Esophagus (tissue), 2 donors: ENCODE results near the gene CNOT4. TPM values are rescaled to one million over a fixed set of nuclear protein-coding genes. Genes with fewer than 3 reads are reported as not detected.
"Not testable (repeated sequence)": the region's sequence is repeated elsewhere in the genome, so short reads cannot be mapped to it uniquely, and the experiment has no call there.

Source experiments
- H3K27ac ChIP-seq, 2 donors: one replicate each; pipeline ENCODE4 v1.5.1; 2013; ENCODE audit warnings: low read depth in 2 of 2, mild to moderate bottlenecking in 2 of 2, inconsistent platforms in 1 of 2, low read length in 1 of 2, moderate library complexity in 1 of 2
- H3K27me3 ChIP-seq, 2 donors: one replicate each; pipeline ENCODE4 v1.6.1; 2013; ENCODE audit warnings: low read length in 2 of 2, control low read depth in 1 of 2, mild to moderate bottlenecking in 1 of 2; ENCODE audit not compliant: insufficient read depth in 2 of 2, control insufficient read depth in 1 of 2
- H3K36me3 ChIP-seq, 2 donors: one replicate each; pipeline ENCODE4 v1.6.1; 2013; ENCODE audit warnings: low read length in 1 of 2; ENCODE audit not compliant: control insufficient read depth in 2 of 2, insufficient read depth in 2 of 2
- H3K4me1 ChIP-seq, 2 donors: one replicate each; pipeline ENCODE4 v1.6.1; 2013; ENCODE audit warnings: low read length in 1 of 2; ENCODE audit not compliant: control insufficient read depth in 2 of 2, insufficient read depth in 2 of 2
- H3K4me3 ChIP-seq, 2 donors: one replicate each; pipeline ENCODE4 v1.5.1; 2013; ENCODE audit warnings: low read length in 2 of 2, mild to moderate bottlenecking in 2 of 2, low read depth in 1 of 2, moderate library complexity in 1 of 2
- H3K9me3 ChIP-seq, 2 donors: one replicate each; pipeline ENCODE4 v1.6.1; 2013; ENCODE audit warnings: mild to moderate bottlenecking in 2 of 2, low read depth in 1 of 2, low read length in 1 of 2, moderate library complexity in 1 of 2; ENCODE audit not compliant: control insufficient read depth in 2 of 2, insufficient read depth in 1 of 2
- WGBS, 2 donors: extraction: QIAGEN DNeasy Blood & Tissue Kit; methylation state at CpG; one replicate each; pipeline ENCODE4 v1.1.7; 2013; 5-methylcytosine and 5-hydroxymethylcytosine counted together
- polyA plus RNA-seq, 2 donors: library from polyadenylated mRNA; stranded (reverse); fragments of 200-250 nt; gene quantifications; one replicate each; pipeline ENCODE4 v1.2.3, GENCODE V29; 2013
- donor health status: healthy with polysubstance abuse.
- donor health status: Bipolar disorder and iron deficiency.

Gene CNOT4
- polyA plus RNA-seq, 2 donors, result 5.2 to 6.9 TPM

DNA sequence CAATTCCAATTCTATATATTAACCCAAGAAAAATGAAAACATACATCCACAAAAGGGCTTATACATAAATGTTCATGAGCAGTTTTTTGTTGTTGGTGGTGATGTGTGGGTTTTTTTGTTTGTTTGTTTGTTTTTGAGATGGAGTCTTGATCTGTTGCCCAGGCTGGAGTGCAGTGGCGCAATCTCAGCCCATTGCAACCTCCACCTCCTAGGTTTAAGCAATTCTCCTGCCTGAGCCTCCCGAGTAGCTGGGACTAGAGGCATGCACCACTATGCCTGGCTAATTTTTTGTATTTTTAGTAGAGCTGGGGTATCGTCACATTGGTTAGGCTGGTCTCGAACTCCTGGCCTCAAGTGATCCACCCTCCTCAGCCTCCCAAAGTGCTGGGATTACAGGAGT lies 40.2 kb downstream of the CNOT4 start:
- not testable (repeated sequence) for H3K4me1 ChIP-seq, H3K36me3 ChIP-seq, H3K27ac ChIP-seq, H3K27me3 ChIP-seq, H3K4me3 ChIP-seq, H3K9me3 ChIP-seq
- 95 to 98% methylated on average over 4 of the region's 4 CpGs for WGBS, 2 donors

DNA sequence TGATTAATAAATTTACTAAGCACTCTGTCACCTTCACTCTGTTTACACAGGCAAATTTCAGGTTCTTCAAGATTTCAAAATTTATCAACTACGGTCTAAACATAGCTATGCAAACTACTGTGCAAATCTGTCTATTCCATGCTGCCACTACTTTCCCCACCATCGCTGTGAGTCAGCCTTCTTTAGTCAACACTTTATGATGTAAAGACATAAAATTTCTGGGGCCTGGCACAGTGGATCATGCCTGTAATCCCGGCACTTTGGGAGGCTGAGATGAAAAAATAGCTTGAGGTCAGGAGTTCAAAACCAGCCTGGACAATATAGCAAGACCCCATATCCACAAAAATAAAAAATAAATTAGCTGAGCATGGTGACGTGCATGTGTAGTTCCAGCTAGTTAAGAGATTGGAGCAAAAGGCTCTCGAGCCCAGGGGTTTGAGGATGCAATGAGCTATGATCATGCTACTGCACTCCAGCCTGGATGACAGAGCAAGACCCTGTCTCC lies 42.6 kb downstream of the CNOT4 start:
- no peak overlapping the region for H3K27ac ChIP-seq
- H3K36me3 ChIP-seq, result no peaks in the 10 kb centered on the region
- H3K27me3 ChIP-seq, result no peaks in the 10 kb centered on the region
- 73 to 75% methylated on average over 5 of the region's 5 CpGs for WGBS, 2 donors
- no peaks in the 10 kb centered on the region for H3K9me3 ChIP-seq
- no peaks in the 10 kb centered on the region for H3K4me1 ChIP-seq
- H3K4me3 ChIP-seq, result no peak overlapping the region

GRCh38 chr7:135466442-135467206 lies 43.3 kb downstream of the CNOT4 start:
- H3K27ac ChIP-seq, result no peak overlapping the region
- H3K9me3 ChIP-seq, result no peaks in the 10 kb centered on the region
- no peaks in the 10 kb centered on the region for H3K4me1 ChIP-seq
- no peaks in the 10 kb centered on the region for H3K36me3 ChIP-seq
- WGBS, 2 donors, result 76% methylated on average over 3 of the region's 3 CpGs
- no peaks in the 10 kb centered on the region for H3K27me3 ChIP-seq
- no peak overlapping the region for H3K4me3 ChIP-seq

- WGBS, 2 donors, result 93 to 95% methylated on average over 3 of the region's 3 CpGs
- H3K9me3 ChIP-seq, result no peaks in the 10 kb centered on the region
- no peaks in the 10 kb centered on the region for H3K4me1 ChIP-seq
- H3K27ac ChIP-seq, result no peak overlapping the region
- no peaks in the 10 kb centered on the region for H3K27me3 ChIP-seq
- no peaks in the 10 kb centered on the region for H3K36me3 ChIP-seq
- no peak overlapping the region for H3K4me3 ChIP-seq
These were observed 46.0 kb downstream of the CNOT4 start for GRCh38 chr7:135463908-135464307.

- Histone ChIP-seq H3K27me3 (no peaks in the 10 kb centered on the region), H3K4me3 (no peak overlapping the region), H3K9me3 (no peaks in the 10 kb centered on the region), H3K27ac (no peak overlapping the region), H3K4me1 (no peaks in the 10 kb centered on the region), H3K36me3 (no peaks in the 10 kb centered on the region)
- 88 to 89% methylated on average over 4 of the region's 4 CpGs for WGBS, 2 donors
These were observed 49.8 kb downstream of the CNOT4 start for GRCh38 chr7:135459951-135460567.

GRCh38 chr7:135459076-135459475 lies 50.8 kb downstream of the CNOT4 start:
- 66 to 74% methylated on average over 6 of the region's 6 CpGs for WGBS, 2 donors
- H3K36me3 ChIP-seq, result no peaks in the 10 kb centered on the region
- no peak overlapping the region for H3K27ac ChIP-seq
- H3K9me3 ChIP-seq, result no peaks in the 10 kb centered on the region
- no peak overlapping the region for H3K4me3 ChIP-seq
- H3K4me1 ChIP-seq, result no peaks in the 10 kb centered on the region
- H3K27me3 ChIP-seq, result no peaks in the 10 kb centered on the region

DNA sequence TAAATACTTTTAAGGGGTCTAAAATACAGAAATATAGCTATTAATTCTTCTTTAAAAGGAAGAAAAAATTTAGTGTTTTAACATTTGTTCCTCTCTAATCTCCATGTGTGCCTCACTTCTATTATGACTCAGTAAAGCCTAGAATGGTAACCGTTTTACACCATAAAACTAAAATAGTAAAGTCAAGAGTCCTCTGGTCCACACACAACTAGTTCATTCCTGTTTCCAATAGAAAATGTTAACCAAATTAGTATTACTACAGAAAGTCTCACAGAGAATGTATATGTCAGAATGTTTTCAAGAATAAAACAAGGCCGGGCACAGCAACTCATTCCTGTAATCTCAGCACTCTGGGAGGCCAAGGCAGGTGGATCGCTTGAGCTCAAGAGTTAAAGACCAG lies 55.8 kb downstream of the CNOT4 start:
- no peaks in the 10 kb centered on the region for H3K9me3 ChIP-seq
- 83 to 86% methylated on average over 3 of the region's 3 CpGs for WGBS, 2 donors
- H3K36me3 ChIP-seq, result no peaks in the 10 kb centered on the region
- no peak overlapping the region for H3K4me3 ChIP-seq
- no peaks in the 10 kb centered on the region for H3K27me3 ChIP-seq
- H3K27ac ChIP-seq, result no peak overlapping the region
- H3K4me1 ChIP-seq, result no peaks in the 10 kb centered on the region

DNA sequence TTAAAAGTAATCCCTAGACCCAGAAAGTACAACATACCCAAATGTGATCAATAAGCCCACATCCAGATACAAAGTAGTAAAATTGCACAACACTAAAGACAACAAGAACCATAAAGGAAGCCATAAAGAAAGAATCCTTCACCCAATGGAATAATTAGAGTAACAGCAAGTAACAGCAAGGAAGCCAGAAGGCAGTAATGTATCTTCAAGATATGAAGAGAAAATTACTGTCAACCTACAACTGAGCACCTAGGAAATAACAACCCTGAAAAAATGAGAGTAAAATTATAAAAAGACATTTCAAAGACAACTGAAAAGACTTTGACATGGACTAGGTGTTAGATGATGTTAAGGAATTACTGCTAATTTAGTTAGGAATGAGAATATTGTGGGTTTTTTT lies 60.5 kb downstream of the CNOT4 start:
- Histone ChIP-seq H3K27me3 (no peaks in the 10 kb centered on the region), H3K9me3 (no peaks in the 10 kb centered on the region), H3K27ac (no peak overlapping the region), H3K4me3 (no peak overlapping the region), H3K36me3 (no peaks in the 10 kb centered on the region), H3K4me1 (no peaks in the 10 kb centered on the region)

DNA sequence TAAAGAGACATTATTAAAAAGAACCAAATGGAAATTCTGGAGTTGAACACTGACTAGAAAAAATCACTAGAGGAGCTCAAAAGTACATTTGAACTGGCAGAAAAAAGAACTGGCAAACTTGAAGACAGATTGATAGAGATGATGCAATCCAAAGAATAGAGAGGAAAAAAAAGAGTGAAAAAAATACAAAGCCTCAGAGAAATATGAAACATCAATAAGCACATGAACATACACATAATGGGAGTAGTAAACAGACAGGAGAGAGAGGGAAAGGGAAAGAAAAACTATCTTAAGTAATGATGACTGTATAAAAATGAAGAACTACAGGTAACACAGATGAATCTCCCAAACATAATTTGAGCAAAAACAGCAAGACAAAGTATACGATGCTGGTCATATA lies 61.1 kb downstream of the CNOT4 start:
- WGBS, 2 donors, result 66 to 74% methylated on average over 1 of the region's 1 CpG
- H3K27ac ChIP-seq, result no peak overlapping the region
- no peaks in the 10 kb centered on the region for H3K36me3 ChIP-seq
- no peak overlapping the region for H3K4me3 ChIP-seq
- H3K4me1 ChIP-seq, result no peaks in the 10 kb centered on the region
- H3K9me3 ChIP-seq, result no peaks in the 10 kb centered on the region
- no peaks in the 10 kb centered on the region for H3K27me3 ChIP-seq

- H3K36me3 ChIP-seq, result no peaks in the 10 kb centered on the region
- no peaks in the 10 kb centered on the region for H3K4me1 ChIP-seq
- H3K4me3 ChIP-seq, result no peak overlapping the region
- WGBS, 2 donors, result 51 to 62% methylated on average over 3 of the region's 3 CpGs
- no peaks in the 10 kb centered on the region for H3K9me3 ChIP-seq
- no peaks in the 10 kb centered on the region for H3K27me3 ChIP-seq
- H3K27ac ChIP-seq, result no peak overlapping the region
These were observed 62.2 kb downstream of the CNOT4 start for GRCh38 chr7:135447748-135448147.
